A549 (cell line): Measurements from ENCODE around the gene OXA1L.

Experiments
- CEBPB ChIP-seq, 2 experiments: fragments of >200 bp in 1 of 2; sonication (Bioruptor Twin) in 1 of 2; formaldehyde crosslinking in 1 of 2; IDR thresholded peaks; 2 replicates each; pipeline ENCODE4 v1.6.1; 2012 to 2016
- FOSL2 ChIP-seq, 2 experiments: fragments of 450-650 bp in 1 of 2; fragments of >200 bp in 1 of 2; sonication (Bioruptor Twin) in 1 of 2; formaldehyde crosslinking; IDR thresholded peaks; 2 replicates each; pipeline versions ENCODE4 v1.5.0 to v1.6.1; 2016 to 2020; ENCODE audit warnings: mild to moderate bottlenecking in 1 of 2, moderate library complexity in 1 of 2
- KDM5A ChIP-seq: fragments of 200-600 bp; sonication (generic); IDR thresholded peaks from 2 replicates; pipeline ENCODE4 v1.6.1; 2016; ENCODE audit warnings: antibody characterized with exemption, mild to moderate bottlenecking
- POLR2A ChIP-seq: IDR thresholded peaks from 2 replicates; pipeline ENCODE4 v1.6.1; 2012; ENCODE audit warnings: mild to moderate bottlenecking, low read length
- RCOR1 ChIP-seq: fragments of 150-350 bp; IDR thresholded peaks from 2 replicates; pipeline ENCODE4 v1.6.1; 2014; ENCODE audit warnings: antibody characterized with exemption, low read length, low read depth
- RNF2 ChIP-seq: fragments of 200-600 bp; sonication (generic); IDR thresholded peaks from 2 replicates; pipeline ENCODE4 v1.6.1; 2016; ENCODE audit warnings: low read depth, mild to moderate bottlenecking, antibody characterized with exemption, moderate library complexity, borderline replicate concordance
- ZFP36 ChIP-seq: fragments of 450-650 bp; IDR thresholded peaks from 2 replicates; pipeline ENCODE4 v1.6.1; 2014; ENCODE audit warnings: borderline replicate concordance; ENCODE audit not compliant: partially characterized antibody
- TF ChIP-seq, protein P1 (sequence below): fragments of 450-650 bp; IDR thresholded peaks from 2 replicates; pipeline ENCODE4 v1.6.1; 2014; ENCODE audit warnings: antibody characterized with exemption
- TF ChIP-seq, protein P2 (sequence below): fragments of >200 bp; sonication (Bioruptor Twin); formaldehyde crosslinking; IDR thresholded peaks from 3 replicates; pipeline ENCODE4 v1.5.1; 2016
- TF ChIP-seq, protein P3 (sequence below): fragments of 250-450 bp; sonication (Bioruptor Pico); IDR thresholded peaks from 2 replicates; pipeline ENCODE4 v1.5.0; 2021; ENCODE audit warnings: mild to moderate bottlenecking, moderate library complexity, borderline replicate concordance

DNA sequence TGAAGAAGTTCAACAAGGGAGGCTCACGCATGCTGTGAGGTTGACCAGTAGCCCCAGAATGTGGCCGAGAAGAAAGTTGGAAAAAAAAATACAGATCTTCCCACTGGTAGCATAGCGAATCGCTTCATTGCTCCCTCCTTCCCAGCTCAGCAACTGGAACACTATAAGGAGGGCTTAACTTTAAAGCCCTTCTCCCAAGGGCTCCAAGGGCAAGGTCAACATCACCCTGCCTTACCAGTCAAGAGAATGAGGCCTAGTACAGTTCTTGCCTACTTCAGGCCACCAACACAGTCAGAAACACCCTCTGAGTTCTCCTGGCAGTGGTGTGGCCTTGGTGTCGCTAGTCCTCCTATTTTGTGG, 14.4 kb downstream of the OXA1L start:
- TF ChIP-seq RCOR1 (no peak), FOSL2 (IDR thresholded peaks at IDR 0.05) (no peak), FOSL2 (CRISPR knock-in tag; IDR thresholded peaks at IDR 0.05) (no peak), KDM5A (no peak), RNF2 (no peak), ZFP36 (no peak), CEBPB (IDR thresholded peaks at IDR 0.05) (no peak), POLR2A (no peak)
- TF ChIP-seq, protein P1, sequence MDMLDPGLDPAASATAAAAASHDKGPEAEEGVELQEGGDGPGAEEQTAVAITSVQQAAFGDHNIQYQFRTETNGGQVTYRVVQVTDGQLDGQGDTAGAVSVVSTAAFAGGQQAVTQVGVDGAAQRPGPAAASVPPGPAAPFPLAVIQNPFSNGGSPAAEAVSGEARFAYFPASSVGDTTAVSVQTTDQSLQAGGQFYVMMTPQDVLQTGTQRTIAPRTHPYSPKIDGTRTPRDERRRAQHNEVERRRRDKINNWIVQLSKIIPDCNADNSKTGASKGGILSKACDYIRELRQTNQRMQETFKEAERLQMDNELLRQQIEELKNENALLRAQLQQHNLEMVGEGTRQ = no peak
- TF ChIP-seq, protein P2, sequence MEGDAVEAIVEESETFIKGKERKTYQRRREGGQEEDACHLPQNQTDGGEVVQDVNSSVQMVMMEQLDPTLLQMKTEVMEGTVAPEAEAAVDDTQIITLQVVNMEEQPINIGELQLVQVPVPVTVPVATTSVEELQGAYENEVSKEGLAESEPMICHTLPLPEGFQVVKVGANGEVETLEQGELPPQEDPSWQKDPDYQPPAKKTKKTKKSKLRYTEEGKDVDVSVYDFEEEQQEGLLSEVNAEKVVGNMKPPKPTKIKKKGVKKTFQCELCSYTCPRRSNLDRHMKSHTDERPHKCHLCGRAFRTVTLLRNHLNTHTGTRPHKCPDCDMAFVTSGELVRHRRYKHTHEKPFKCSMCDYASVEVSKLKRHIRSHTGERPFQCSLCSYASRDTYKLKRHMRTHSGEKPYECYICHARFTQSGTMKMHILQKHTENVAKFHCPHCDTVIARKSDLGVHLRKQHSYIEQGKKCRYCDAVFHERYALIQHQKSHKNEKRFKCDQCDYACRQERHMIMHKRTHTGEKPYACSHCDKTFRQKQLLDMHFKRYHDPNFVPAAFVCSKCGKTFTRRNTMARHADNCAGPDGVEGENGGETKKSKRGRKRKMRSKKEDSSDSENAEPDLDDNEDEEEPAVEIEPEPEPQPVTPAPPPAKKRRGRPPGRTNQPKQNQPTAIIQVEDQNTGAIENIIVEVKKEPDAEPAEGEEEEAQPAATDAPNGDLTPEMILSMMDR = no peak
- TF ChIP-seq, protein P3, sequence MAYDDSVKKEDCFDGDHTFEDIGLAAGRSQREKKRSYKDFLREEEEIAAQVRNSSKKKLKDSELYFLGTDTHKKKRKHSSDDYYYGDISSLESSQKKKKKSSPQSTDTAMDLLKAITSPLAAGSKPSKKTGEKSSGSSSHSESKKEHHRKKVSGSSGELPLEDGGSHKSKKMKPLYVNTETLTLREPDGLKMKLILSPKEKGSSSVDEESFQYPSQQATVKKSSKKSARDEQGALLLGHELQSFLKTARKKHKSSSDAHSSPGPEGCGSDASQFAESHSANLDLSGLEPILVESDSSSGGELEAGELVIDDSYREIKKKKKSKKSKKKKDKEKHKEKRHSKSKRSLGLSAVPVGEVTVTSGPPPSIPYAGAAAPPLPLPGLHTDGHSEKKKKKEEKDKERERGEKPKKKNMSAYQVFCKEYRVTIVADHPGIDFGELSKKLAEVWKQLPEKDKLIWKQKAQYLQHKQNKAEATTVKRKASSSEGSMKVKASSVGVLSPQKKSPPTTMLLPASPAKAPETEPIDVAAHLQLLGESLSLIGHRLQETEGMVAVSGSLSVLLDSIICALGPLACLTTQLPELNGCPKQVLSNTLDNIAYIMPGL = no peak
